Mucosa of descending colon (tissue), 3 donors: ENCODE data around the gene LCLAT1. TPM values are rescaled to one million over a fixed set of nuclear protein-coding genes. Genes with fewer than 3 reads are reported as not detected.

Source experiments
- ATAC-seq: fragments of 200-7000 bp; cut with Tn5 transposase; one replicate; pipeline ENCODE4 v1.9.1; 2020; ENCODE audit warnings: mild to moderate bottlenecking, moderate library complexity
- DNase-seq, 3 donors: peaks; one replicate each; pipeline ENCODE4 v3.0.0-alpha.2; 2020
- H3K36me3 ChIP-seq: fragments of 200-600 bp; one replicate; pipeline ENCODE4 v1.8.0; 2021; ENCODE audit warnings: low read depth, mild to moderate bottlenecking
- H3K4me1 ChIP-seq: fragments of 200-600 bp; one replicate; pipeline ENCODE4 v1.8.0; 2021; ENCODE audit warnings: low read depth, mild to moderate bottlenecking
- H3K4me3 ChIP-seq: fragments of 200-600 bp; one replicate; pipeline ENCODE4 v1.8.0; 2021; ENCODE audit warnings: mild to moderate bottlenecking
- H3K9me3 ChIP-seq: fragments of 200-600 bp; one replicate; pipeline ENCODE4 v1.8.0; 2021; ENCODE audit warnings: mild to moderate bottlenecking
- intact Hi-C, 2 donors: fragments of 100-400 bp; cut with DNase I in 1 of 2; cut with micrococcal nuclease in 1 of 2; formaldehyde crosslinking; loops; one replicate each; pipeline versions ENCODE4 v1.11.0 to v1.11.1; 2022; cut with DNase I, micrococcal nuclease
- total RNA-seq, 3 donors: library from RNA; stranded (reverse); fragmentation: NEBNext Ultra II Directional in 2 of 3; extraction: Animal tissue kit (Norgen Biotek cat#: 25700) in 2 of 3; gene quantifications; one replicate each; pipeline versions ENCODE4 v1.2.1 to v1.2.4, GENCODE V29; 2021 to 2023
- TF ChIP-seq, protein P1 (sequence below): fragments of 200-600 bp; IDR thresholded peaks from one replicate; pipeline ENCODE4 v1.8.0; 2022; ENCODE audit warnings: antibody characterized with exemption, mild to moderate bottlenecking
- donor health status: DM: no; HTN: no; CAD: no; lungs with moderate emphysema.
- donor health status: DM: no; HTN: no; CAD: no.
- donor health status: DM: no; HTN: yes; CAD: no.

The LCLAT1 gene
- total RNA-seq, 3 donors from 2014 or later = 18.1 to 27.1 (median 22.2) TPM

GRCh38 chr2:30627151-30627550 lies 180.1 kb downstream of the LCLAT1 start:
- Histone ChIP-seq H3K4me1 (no peaks in the 10 kb centered on the region), H3K9me3 (no peaks in the 10 kb centered on the region), H3K36me3 (no peaks in the 10 kb centered on the region), H3K4me3 (no peak overlapping the region)
- ATAC-seq = no peak
- intact Hi-C loops = no loop called here
- DNase-seq = no peak
- TF ChIP-seq, protein P1, sequence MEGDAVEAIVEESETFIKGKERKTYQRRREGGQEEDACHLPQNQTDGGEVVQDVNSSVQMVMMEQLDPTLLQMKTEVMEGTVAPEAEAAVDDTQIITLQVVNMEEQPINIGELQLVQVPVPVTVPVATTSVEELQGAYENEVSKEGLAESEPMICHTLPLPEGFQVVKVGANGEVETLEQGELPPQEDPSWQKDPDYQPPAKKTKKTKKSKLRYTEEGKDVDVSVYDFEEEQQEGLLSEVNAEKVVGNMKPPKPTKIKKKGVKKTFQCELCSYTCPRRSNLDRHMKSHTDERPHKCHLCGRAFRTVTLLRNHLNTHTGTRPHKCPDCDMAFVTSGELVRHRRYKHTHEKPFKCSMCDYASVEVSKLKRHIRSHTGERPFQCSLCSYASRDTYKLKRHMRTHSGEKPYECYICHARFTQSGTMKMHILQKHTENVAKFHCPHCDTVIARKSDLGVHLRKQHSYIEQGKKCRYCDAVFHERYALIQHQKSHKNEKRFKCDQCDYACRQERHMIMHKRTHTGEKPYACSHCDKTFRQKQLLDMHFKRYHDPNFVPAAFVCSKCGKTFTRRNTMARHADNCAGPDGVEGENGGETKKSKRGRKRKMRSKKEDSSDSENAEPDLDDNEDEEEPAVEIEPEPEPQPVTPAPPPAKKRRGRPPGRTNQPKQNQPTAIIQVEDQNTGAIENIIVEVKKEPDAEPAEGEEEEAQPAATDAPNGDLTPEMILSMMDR = no peak

DNA sequence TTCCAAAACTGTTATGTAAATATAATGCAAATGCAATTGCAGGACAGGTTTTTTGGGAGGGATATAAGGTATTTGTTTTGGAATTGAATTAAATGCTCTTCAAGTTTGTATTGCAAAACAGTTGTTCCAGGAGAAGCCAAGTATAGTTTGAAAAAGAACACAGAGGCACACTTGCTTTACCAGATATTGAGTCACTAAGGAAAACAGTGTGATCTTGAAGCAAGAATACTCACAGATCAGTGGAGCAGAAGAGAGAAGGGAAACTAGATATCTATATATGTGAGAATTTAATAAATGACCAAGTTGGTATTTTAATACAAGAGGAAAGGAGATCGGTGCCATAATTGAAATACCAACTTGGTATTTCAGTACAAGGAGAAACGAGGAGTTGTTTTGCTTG lies 181.3 kb downstream of the LCLAT1 start:
- H3K9me3 ChIP-seq = no peaks in the 10 kb centered on the region
- intact Hi-C loops = no loop called here
- no peaks in the 10 kb centered on the region for H3K36me3 ChIP-seq
- no peaks in the 10 kb centered on the region for H3K4me1 ChIP-seq
- no peak for ATAC-seq
- H3K4me3 ChIP-seq = no peak overlapping the region
- DNase-seq = no peak
- TF ChIP-seq, protein P1 = no peak

DNA sequence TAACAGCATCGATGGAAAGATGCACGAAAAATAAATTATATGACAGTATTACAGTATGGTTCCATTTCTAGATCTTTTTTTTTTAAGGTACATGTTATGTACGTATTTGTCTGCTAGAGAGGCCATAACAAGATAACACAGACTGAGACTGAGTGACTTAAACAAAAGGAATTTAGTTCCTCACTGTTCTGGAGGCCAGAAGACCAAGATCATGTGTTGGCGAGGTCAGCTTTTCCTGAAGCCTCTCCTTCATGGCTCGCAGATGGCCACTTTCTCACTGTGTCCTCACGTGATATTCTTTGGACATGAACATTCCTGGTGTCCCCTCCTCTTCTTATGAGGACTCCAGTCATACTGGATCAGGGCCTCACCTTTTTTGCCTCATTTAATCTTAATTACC lies 182.8 kb downstream of the LCLAT1 start:
- no peaks in the 10 kb centered on the region for H3K4me1 ChIP-seq
- intact Hi-C loops = no loop called here
- DNase-seq = no peak
- H3K4me3 ChIP-seq = no peak overlapping the region
- ATAC-seq = no peak
- TF ChIP-seq, protein P1 = no peak
- no peaks in the 10 kb centered on the region for H3K36me3 ChIP-seq
- H3K9me3 ChIP-seq = no peaks in the 10 kb centered on the region

- Histone ChIP-seq H3K4me3 (no peak overlapping the region), H3K9me3 (no peaks in the 10 kb centered on the region), H3K36me3 (no peaks in the 10 kb centered on the region), H3K4me1 (no peaks in the 10 kb centered on the region)
- DNase-seq = no peak
- no peak for ATAC-seq
- intact Hi-C loops = no loop called here
- TF ChIP-seq, protein P1 = no peak
These were observed 184.1 kb downstream of the LCLAT1 start for GRCh38 chr2:30631051-30631671.

- ATAC-seq = no peak
- intact Hi-C loops = no loop called here
- no peaks in the 10 kb centered on the region for H3K9me3 ChIP-seq
These were observed 186.0 kb downstream of the LCLAT1 start for GRCh38 chr2:30633039-30633438.

More at GRCh38 chr2:30633039-30633438, 186.0 kb downstream of the LCLAT1 start:
- H3K4me3 ChIP-seq = no peak overlapping the region
- DNase-seq = no peak
- H3K4me1 ChIP-seq = no peaks in the 10 kb centered on the region
- TF ChIP-seq, protein P1 = no peak
- no peaks in the 10 kb centered on the region for H3K36me3 ChIP-seq
